Measurements from ENCODE around the gene NRXN3.
A peak's percentile ranks its signal among the peaks of the same experiment; 100 is the strongest.
"Not testable (repeated sequence)": the region's sequence is repeated elsewhere in the genome, so short reads cannot be mapped to it uniquely, and the experiment has no call there.

Gene NRXN3

GRCh38 chr14:78417532-78417931 lies 247.4 kb downstream of the NRXN3 start:
- DNase-seq, result no peak

GRCh38 chr14:78424311-78424710 lies 254.1 kb downstream of the NRXN3 start:
- no peak for DNase-seq

- peak; percentile 52 for DNase-seq
Observed at GRCh38 chr14:78425330-78425729, 255.2 kb downstream of the NRXN3 start.

- no peak for DNase-seq
Observed at GRCh38 chr14:78425782-78426181, 255.6 kb downstream of the NRXN3 start.

DNA sequence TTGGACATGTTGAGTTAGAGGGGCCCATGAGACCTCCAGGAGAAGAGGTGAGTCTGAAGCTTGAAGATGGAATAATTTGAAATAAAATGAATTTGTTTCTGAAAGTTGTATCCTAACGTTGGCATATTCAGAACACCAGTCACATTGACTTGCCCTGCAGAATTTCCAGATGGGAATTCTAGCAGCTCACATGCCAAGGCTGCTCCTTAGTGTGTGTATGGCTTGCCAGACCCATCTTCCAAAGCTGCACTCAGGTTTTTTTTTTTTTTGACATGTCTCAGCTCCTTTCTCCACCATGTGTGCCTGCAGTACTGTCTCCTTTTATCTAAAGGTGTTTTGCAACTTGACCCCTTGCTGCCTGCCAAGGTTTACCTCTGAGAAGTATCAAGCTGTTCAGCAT lies 261.9 kb downstream of the NRXN3 start:
- DNase-seq, result no peak

DNA sequence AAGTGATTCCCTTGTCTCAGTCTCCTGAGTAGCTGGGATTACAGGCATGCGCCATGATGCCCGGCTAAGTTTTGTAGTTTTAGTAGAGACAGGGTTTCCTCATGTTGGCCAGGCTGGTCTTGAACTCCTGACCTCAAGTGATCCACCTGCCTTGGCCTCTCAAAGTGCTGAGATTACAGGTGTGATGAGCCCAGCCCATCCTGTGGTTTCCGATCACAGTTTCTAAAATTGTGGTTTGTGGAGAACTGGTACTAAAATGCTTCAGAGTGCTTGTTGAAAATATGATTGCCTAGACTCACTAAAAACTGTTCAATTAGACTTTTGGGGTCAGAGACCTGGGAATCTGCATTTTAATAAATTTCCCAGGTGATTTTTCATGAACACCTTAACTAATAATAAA lies 267.3 kb downstream of the NRXN3 start:
- DNase-seq, result not testable (repeated sequence)

- peak; percentile 66 for DNase-seq
Observed at GRCh38 chr14:78440356-78440894, 270.3 kb downstream of the NRXN3 start.

GRCh38 chr14:78443834-78444233 lies 273.7 kb downstream of the NRXN3 start:
- DNase-seq, result no peak

GRCh38 chr14:78445275-78445674 lies 275.1 kb downstream of the NRXN3 start:
- no peak for DNase-seq

DNA sequence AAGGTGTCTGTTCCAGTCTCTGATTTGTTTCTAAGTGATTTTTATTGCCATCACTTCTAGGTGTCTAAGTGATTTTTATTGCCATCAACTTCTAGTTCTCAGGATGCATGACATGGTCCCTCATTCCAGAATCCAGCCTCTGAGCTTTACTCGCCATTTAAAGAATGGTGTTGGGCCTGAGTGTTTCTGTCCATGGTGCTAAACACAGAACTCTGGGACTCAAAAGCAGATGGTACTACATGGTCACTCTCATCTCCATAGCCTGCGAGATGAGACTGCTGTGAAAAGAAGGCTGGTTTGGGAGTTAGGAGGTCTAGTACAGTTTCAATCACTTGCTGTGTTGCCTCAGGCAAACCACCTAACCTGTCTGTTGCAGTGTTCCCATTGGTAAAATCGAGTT lies 276.6 kb downstream of the NRXN3 start:
- DNase-seq, result no peak

GRCh38 chr14:78448164-78449094 lies 278.3 kb downstream of the NRXN3 start:
- DNase-seq, result peak; percentile 80

- peak; percentile 48 for DNase-seq
Observed at GRCh38 chr14:78450669-78451318, 280.6 kb downstream of the NRXN3 start.

GRCh38 chr14:78451319-78451695 lies 281.1 kb downstream of the NRXN3 start:
- DNase-seq, result no peak

GRCh38 chr14:78455896-78456435 lies 285.8 kb downstream of the NRXN3 start:
- peak; percentile 42 for DNase-seq

DNA sequence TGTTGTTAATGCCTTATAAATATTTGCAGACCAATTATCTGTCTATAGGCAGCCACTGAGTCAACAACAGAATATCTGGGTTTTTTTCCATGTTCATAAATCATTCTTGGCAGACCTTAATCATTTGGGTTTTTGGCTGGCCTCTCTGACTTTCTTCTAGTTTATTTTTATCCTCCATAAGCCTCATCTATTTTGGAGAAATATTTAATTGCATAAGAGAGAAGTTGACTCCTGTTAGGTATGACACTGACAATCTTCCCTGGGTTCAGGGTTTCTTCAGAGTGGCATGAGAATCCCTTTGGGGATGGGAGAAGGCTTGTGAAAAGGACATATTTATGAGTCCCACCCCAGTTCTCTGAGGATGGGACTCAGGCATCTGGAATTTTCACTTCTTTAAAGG lies 299.8 kb downstream of the NRXN3 start:
- DNase-seq, result peak; percentile 84

- no peak for DNase-seq
Observed at GRCh38 chr14:78479127-78479780, 309.1 kb downstream of the NRXN3 start.

DNA sequence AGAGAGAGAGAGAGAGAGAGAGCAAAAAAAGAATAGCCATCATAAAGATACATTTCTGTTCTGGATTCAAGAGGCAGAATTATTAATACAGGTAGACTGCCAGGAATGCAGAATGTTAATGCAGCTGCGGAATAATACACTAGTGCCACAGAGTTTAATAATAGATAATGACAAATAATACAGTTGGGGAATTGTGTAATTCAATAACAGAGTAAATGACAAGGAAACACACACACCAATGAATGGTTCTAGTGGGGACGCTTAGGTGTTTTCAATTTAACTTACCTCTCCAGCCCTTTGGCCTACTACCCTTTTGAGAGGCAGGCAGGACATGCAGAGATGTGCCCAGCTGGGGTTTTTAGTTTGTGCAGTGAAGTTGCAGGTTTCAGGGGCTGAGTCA lies 313.9 kb downstream of the NRXN3 start:
- DNase-seq, result peak; percentile 41

DNA sequence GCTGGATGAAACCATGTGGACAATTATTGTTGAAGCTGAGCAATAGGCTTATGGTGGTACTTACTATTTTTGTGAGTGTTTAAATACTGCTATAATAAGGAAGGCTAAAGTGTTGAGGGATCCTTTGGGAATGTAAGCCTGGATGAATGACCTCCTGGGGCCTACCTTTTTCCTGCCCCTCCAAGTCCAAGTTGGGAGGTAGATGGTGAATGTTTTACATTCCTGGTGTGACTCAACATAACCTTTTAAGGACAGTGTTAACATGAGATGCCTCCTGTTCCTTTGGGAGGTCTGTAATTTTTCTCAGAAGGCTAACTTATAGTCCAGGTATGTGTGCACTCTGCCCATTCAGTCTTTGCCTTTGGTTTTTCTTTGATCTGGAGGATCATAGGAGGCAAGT lies 315.9 kb downstream of the NRXN3 start:
- DNase-seq, result no peak

DNA sequence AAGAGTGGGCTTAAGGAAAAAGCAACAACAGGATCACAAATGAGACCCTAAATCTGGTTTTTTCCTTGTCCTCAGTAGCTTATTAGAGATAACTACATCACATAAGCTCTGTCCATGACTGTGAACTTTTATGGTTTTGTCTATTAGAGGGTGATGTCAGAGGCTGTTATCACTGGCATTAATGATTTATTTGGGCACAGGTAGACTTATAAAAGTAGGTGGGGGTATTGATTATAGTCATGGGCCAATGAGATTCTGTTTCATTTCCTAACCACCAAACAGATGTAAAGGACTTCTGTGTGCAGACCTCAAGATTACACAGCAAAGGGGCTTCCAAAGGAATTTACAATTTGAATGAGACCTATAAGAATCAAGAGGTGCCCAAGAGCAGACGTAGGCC lies 316.4 kb downstream of the NRXN3 start:
- DNase-seq, result no peak

DNA sequence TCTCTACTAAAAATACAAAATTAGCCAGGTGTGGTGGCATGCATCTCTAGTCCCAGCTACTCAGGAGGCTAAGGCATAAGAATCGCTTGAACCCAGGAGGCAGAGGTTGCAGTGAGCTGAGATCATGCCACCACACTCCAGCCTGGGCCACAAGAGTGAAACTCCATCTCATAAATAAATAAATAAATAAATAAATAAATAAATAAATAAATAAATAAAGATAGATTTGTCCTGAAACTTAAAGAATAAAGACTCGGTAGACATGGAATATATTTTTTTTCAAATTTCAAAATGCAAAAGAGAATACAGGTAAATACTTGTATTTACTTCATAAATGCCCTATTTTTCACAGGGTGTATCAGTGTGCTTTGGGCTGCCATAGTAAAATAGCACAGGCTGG lies 317.4 kb downstream of the NRXN3 start:
- DNase-seq, result not testable (repeated sequence)

GRCh38 chr14:78488938-78489337 lies 318.8 kb downstream of the NRXN3 start:
- DNase-seq, result peak; percentile 88

DNA sequence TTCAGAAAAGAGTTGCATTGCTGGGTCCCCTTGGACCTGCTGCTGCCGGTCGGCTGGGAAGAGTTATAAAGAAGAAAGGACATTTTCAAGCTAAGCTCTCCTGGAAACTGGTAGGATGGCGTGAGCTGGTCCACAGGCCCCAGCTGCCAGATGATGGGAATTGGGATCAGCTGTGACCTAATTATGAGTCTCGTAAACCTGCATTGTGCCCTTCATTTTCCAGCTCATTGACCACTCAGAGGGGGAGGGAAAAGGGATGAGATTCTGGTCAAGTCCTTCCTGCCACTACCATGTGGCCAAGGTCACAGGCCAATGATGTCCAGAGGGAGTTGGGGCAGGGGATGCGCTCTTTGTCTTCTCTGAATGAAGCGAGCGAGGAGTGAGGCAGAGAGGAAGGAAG lies 320.9 kb downstream of the NRXN3 start:
- DNase-seq, result peak; percentile 89

DNA sequence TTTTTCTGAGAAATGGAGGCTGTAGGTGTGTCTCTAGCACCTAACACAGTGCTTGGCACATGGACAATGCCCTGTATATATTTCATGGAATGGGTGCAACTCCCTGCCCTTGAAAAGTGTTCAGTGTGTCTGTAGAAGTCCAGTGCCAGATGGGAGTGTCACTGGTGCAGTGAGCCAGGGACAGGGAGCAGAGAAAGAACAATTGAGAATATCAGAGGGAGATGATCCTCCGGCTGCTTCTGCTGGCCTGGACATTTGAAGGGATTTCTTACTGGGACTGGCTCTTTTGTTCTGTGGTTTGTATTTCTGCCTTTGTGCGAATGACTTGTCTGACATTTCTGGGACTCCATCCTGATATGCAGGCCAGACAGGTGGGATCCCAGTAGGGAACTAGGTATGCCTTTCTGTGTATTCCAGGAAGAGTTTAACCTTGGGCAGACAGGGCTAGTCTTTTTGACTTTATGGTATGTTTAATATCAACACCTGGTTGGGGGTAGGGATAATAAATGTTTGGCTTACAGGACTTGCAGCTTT lies 328.0 kb downstream of the NRXN3 start:
- DNase-seq, result peak; percentile 63
